NCI-H1930 (cell line): ENCODE results near the gene DDX27.

ENCODE experiments used
- DNase-seq, 2 experiments: peaks; one replicate each; lab custom pipeline; 2025; lab: John Stamatoyannopoulos, UW

DDX27 gene

GRCh38 chr20:49248879-49249665 lies 29.9 kb downstream of the DDX27 start:
- no peak for DNase-seq

- no peak for DNase-seq
Observed at GRCh38 chr20:49252556-49253350, 33.5 kb downstream of the DDX27 start.

GRCh38 chr20:49256261-49256660 lies 37.0 kb downstream of the DDX27 start:
- no peak for DNase-seq

GRCh38 chr20:49259284-49259683 lies 40.1 kb downstream of the DDX27 start:
- no peak for DNase-seq

GRCh38 chr20:49259799-49260198 lies 40.6 kb downstream of the DDX27 start:
- no peak for DNase-seq

- DNase-seq = no peak
Observed at GRCh38 chr20:49260218-49260617, 41.0 kb downstream of the DDX27 start.

GRCh38 chr20:49261173-49261572 lies 42.0 kb downstream of the DDX27 start:
- DNase-seq = no peak

GRCh38 chr20:49262444-49262843 lies 43.2 kb downstream of the DDX27 start:
- no peak for DNase-seq

GRCh38 chr20:49267327-49267726 lies 48.1 kb downstream of the DDX27 start:
- no peak for DNase-seq

GRCh38 chr20:49268600-49269365 lies 49.6 kb downstream of the DDX27 start:
- no peak for DNase-seq

- no peak for DNase-seq
Observed at GRCh38 chr20:49270177-49270576, 51.0 kb downstream of the DDX27 start.

GRCh38 chr20:49270736-49271135 lies 51.5 kb downstream of the DDX27 start:
- DNase-seq = no peak

GRCh38 chr20:49272654-49273053 lies 53.4 kb downstream of the DDX27 start:
- DNase-seq = no peak

- DNase-seq = no peak
Observed at GRCh38 chr20:49273696-49274277, 54.6 kb downstream of the DDX27 start.

GRCh38 chr20:49275216-49275615 lies 56.0 kb downstream of the DDX27 start:
- DNase-seq = no peak

GRCh38 chr20:49275636-49276035 lies 56.4 kb downstream of the DDX27 start:
- DNase-seq = no peak

GRCh38 chr20:49276161-49276960 lies 57.1 kb downstream of the DDX27 start:
- DNase-seq = no peak

GRCh38 chr20:49276961-49277785 lies 58.0 kb downstream of the DDX27 start:
- no peak for DNase-seq

- DNase-seq = no peak
Observed at GRCh38 chr20:49277786-49278035, 58.5 kb downstream of the DDX27 start.

- peak; percentile 99 for DNase-seq
Observed at GRCh38 chr20:49278036-49278817, 59.0 kb downstream of the DDX27 start, which contains the start of gene ZNFX1. Gene ZNFX1 (minus strand): TSS chr20:49278057. CDS start chr20:49275839, 2,218 bp downstream.
